Adrenal gland (tissue), 12 donors: ENCODE results near the gene KCND2. TPM values are rescaled to one million over a fixed set of nuclear protein-coding genes. Genes with fewer than 3 reads are reported as not detected.

Experiments
- DNase-seq, 7 donors: peaks; one replicate each; pipeline ENCODE4 v3.0.0-alpha.2; 2019 to 2020
- H3K27ac ChIP-seq, 5 donors: fragments of 200-600 bp; sonication (generic) in 4 of 5; 1 replicate in 3 of 5; 2 replicates in 2 of 5; pipeline versions ENCODE4 v1.5.1 to v1.8.0; 2016 to 2020; ENCODE audit warnings: mild to moderate bottlenecking in 1 of 5
- H3K27me3 ChIP-seq: fragments of 200-600 bp; 2 replicates; pipeline ENCODE4 v1.8.0; 2021
- H3K36me3 ChIP-seq, 2 donors: fragments of 200-600 bp; replicated peaks in 1 of 2; 1 replicate in 1 of 2; 2 replicates in 1 of 2; pipeline versions ENCODE4 v1.5.1 to v1.8.0; 2018 to 2022
- H3K4me1 ChIP-seq, 2 donors: fragments of 200-600 bp; replicated peaks in 1 of 2; 1 replicate in 1 of 2; 2 replicates in 1 of 2; pipeline versions ENCODE4 v1.5.1 to v1.8.0; 2018 to 2021
- H3K4me3 ChIP-seq, 4 donors: fragments of 200-600 bp; sonication (generic) in 3 of 4; one replicate each; pipeline ENCODE4 v1.5.1; 2016 to 2018
- H3K9me3 ChIP-seq, 3 donors: fragments of 200-600 bp; sonication (generic) in 1 of 3; replicated peaks in 1 of 3; 1 replicate in 2 of 3; 2 replicates in 1 of 3; pipeline versions ENCODE4 v1.5.1 to v1.8.0; 2016 to 2021
- POLR2A ChIP-seq, 2 donors: fragments of 450-650 bp; IDR thresholded peaks; one replicate each; pipeline ENCODE4 v1.6.1; 2017; ENCODE audit warnings: antibody characterized with exemption in 2 of 2, mild to moderate bottlenecking in 2 of 2, moderate library complexity in 1 of 2
- WGBS, 4 donors: extraction: QIAGEN DNeasy Blood & Tissue Kit in 2 of 4; methylation state at CpG; one replicate each; pipeline versions ENCODE4 v1.1.5 to v1.1.7; 2013 to 2017; 5-methylcytosine and 5-hydroxymethylcytosine counted together
- intact Hi-C, 2 donors: fragments of 100-400 bp; cut with DNase I; formaldehyde crosslinking; loops; one replicate each; pipeline versions ENCODE4 v1.14.1 to v1.15.0; 2022 to 2023
- polyA plus RNA-seq, 3 donors: library from polyadenylated mRNA; stranded (reverse); fragments of 200-250 nt in 2 of 3; fragments of 350-450 nt in 1 of 3; fragmentation: Illumina TruSeq in 1 of 3; extraction: RNeasy Lipid Tissue Mini Kit (QIAGEN cat#74804) in 1 of 3; gene quantifications; one replicate each; pipeline ENCODE4 v1.2.3, GENCODE V29; 2013 to 2014
- total RNA-seq, 9 donors: library from RNA; depleted of rRNA in 4 of 9; stranded (reverse); fragments of >200 nt in 4 of 9; fragments of 120-200 nt in 1 of 9; fragmentation: NEBNext Ultra II Directional in 1 of 9; extraction: Animal tissue kit (Norgen Biotek cat#: 25700) in 1 of 9; gene quantifications; one replicate each; pipeline versions ENCODE4 v1.1.0 to v1.2.4, GENCODE V29; 2013 to 2023
- TF ChIP-seq, protein P1 (sequence below), 6 experiments: fragments of 450-650 bp in 4 of 6; fragments of 200-600 bp in 2 of 6; sonication (generic) in 1 of 6; IDR thresholded peaks; 1 replicate in 5 of 6; 2 replicates in 1 of 6; pipeline versions ENCODE4 v1.5.1 to v1.8.0; 2016 to 2021; ENCODE audit warnings: antibody characterized with exemption in 6 of 6, mild to moderate bottlenecking in 2 of 6, moderate library complexity in 1 of 6
- donor health status: healthy with polysubstance abuse.
- donor health status: Bipolar disorder and iron deficiency.
- donor health status: DM: yes; HTN: yes; CAD: no.
- donor health status: DM: no; HTN: no; CAD: no.
- donor health status: DM: no; HTN: no; CAD: no.
- donor health status: DM: yes; HTN: yes; CAD: no.

KCND2 gene
- total and polyA plus RNA-seq, 12 donors: 0.24 to 3.0 (median 0.81) TPM

DNA sequence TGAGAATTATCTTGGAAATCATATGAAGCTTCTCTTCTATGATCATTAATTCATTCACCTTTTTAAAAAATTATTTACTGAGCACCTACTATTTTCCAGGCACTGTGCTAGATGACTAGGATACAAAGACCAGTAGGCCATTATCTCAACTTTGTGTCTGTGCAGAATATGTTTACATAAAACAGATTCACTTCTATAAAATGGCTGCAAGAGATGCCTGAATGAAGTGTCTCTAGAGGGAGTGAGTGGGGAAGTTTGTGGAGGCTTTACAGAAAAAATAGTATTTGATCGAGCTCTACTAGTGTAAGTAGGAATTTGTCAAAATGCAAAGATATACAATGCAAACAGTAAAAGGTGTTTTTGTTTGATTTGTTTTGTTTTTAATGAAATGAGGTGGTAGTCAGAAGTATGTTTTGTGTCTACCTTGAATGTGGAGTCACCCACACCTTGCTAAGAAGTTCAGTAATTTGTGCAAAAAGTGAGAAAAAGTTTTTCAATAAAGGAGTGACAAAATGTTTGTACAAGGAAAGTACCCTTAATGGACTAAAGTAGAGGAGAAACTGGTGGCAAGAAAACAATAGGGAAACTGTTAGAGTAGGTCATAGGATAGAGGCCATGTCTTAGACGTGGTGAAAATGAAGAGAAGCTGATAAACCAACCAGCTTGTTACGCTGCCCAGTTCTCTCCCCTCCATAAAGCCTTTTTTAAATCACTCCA lies 125.5 kb downstream of the KCND2 start:
- H3K4me3 ChIP-seq: no peak overlapping the region
- no peaks in the 10 kb centered on the region for H3K9me3 ChIP-seq
- H3K4me1 ChIP-seq: no peaks in the 10 kb centered on the region
- H3K27me3 ChIP-seq: no peaks in the 10 kb centered on the region
- WGBS, 4 donors: 79 to 89% (median 87%) methylated on average over 3 of the region's 3 CpGs
- DNase-seq: no peak
- no peaks in the 10 kb centered on the region for H3K36me3 ChIP-seq
- TF ChIP-seq, protein P1, sequence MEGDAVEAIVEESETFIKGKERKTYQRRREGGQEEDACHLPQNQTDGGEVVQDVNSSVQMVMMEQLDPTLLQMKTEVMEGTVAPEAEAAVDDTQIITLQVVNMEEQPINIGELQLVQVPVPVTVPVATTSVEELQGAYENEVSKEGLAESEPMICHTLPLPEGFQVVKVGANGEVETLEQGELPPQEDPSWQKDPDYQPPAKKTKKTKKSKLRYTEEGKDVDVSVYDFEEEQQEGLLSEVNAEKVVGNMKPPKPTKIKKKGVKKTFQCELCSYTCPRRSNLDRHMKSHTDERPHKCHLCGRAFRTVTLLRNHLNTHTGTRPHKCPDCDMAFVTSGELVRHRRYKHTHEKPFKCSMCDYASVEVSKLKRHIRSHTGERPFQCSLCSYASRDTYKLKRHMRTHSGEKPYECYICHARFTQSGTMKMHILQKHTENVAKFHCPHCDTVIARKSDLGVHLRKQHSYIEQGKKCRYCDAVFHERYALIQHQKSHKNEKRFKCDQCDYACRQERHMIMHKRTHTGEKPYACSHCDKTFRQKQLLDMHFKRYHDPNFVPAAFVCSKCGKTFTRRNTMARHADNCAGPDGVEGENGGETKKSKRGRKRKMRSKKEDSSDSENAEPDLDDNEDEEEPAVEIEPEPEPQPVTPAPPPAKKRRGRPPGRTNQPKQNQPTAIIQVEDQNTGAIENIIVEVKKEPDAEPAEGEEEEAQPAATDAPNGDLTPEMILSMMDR (IDR thresholded peaks at IDR 0.05): no peak
- TF ChIP-seq POLR2A (IDR thresholded peaks at IDR 0.05): no peak
- intact Hi-C loops: no loop called here
- H3K27ac ChIP-seq: no peak overlapping the region

DNA sequence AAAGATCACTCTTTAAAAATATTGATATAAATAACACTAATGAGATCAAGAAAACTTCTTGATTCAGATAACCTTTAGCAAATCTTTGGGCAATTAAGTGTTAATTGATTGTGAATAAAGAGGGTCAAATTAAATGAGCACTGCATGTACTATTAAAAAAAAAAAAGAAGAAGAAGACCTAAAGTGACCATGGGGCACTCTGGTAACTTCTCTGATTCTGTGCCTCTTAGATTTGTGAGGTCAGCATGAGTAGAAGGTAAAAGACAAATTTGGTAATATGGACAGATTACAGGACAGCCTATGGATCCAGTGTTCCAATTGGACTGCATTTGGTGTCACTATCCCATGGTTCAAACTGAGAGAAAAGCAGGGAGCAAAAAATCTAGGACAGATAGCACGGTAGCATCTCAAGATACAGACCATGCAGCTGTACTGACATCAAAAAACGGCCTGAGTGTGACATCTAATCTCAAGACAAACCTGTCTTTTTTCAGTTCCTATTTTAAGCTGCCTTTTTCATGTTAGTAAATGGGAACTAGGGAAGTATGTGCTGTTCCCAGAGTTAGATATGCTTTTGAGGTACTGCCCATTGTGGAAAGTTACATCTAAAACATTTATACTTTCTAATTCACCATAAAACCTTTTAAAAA lies 128.0 kb downstream of the KCND2 start:
- TF ChIP-seq, protein P1 (IDR thresholded peaks at IDR 0.05): no peak
- no peak for TF ChIP-seq POLR2A (IDR thresholded peaks at IDR 0.05)
- H3K4me1 ChIP-seq: no peaks in the 10 kb centered on the region
- H3K9me3 ChIP-seq: no peaks in the 10 kb centered on the region
- no peak for DNase-seq
- intact Hi-C loops: no loop called here
- no peaks in the 10 kb centered on the region for H3K27me3 ChIP-seq
- no peak overlapping the region for H3K4me3 ChIP-seq
- no peaks in the 10 kb centered on the region for H3K36me3 ChIP-seq
- 59 to 73% (median 67%) methylated on average over 2 of the region's 2 CpGs for whole genome bisulfite sequencing, 4 donors
- no peak overlapping the region for H3K27ac ChIP-seq

DNA sequence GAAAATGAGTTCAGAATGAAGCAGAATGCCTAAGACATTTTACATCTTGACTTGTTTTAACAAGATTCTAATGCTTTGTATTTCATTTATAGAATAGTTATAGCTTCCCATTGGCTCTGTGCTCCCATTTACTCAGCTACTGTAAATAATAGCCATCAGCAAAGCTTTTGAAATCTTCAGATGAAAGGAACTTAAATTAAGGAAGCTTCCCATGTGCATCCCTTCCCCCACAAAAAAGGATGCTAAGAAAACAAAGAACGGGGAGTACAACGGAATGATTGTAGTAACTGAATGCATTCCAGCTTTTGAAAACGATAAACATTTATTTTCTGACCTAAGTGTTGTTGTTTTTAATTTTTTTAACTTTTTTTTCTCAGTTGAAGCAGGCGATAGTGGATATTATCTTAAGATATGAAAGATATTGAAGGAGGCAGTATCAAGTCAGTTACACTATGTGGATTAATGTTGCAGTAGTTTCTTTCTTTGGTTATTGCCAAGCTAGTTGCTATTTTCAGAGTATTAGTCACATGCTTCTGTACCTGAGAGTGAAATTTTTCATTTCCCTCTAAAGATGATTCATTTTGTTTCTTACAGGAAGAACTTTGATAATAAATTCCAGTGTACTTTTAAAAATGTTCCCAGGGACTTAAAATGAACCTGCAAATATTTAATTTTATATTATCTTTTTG lies 129.2 kb downstream of the KCND2 start:
- no peaks in the 10 kb centered on the region for H3K27me3 ChIP-seq
- no peak overlapping the region for H3K27ac ChIP-seq
- H3K4me3 ChIP-seq: no peak overlapping the region
- intact Hi-C loops: no loop called here
- no peaks in the 10 kb centered on the region for H3K36me3 ChIP-seq
- 31 to 42% (median 35%) methylated on average over 4 of the region's 4 CpGs for WGBS, 4 donors
- no peaks in the 10 kb centered on the region for H3K4me1 ChIP-seq
- TF ChIP-seq, protein P1 (IDR thresholded peaks at IDR 0.05): no peak
- no peak for TF ChIP-seq POLR2A (IDR thresholded peaks at IDR 0.05)
- DNase-seq: no peak
- H3K9me3 ChIP-seq: no peaks in the 10 kb centered on the region

DNA sequence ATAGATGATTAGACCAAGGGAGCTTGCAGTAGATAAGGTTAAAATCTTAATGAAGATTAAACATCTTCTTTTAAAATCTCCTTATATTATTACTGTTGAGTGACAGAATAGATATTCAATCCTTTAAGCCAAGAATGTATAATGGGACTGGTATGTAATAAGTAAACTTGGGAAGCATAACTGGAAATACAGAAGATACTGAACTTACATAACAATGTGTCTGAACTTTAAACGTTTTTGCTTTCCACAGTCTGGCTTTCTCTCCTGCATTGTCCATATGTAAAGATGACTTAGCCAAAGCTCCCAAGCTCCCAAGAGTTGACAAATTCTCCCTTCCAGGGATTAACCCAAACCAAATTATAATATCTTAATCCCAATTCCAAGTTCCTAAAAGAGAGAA lies 129.8 kb downstream of the KCND2 start:
- no peak for DNase-seq
- Histone ChIP-seq H3K36me3 (no peaks in the 10 kb centered on the region), H3K27me3 (no peaks in the 10 kb centered on the region), H3K27ac (no peak overlapping the region), H3K9me3 (no peaks in the 10 kb centered on the region), H3K4me1 (no peaks in the 10 kb centered on the region), H3K4me3 (no peak overlapping the region)
- TF ChIP-seq, protein P1 (IDR thresholded peaks at IDR 0.05): no peak
- no peak for TF ChIP-seq POLR2A (IDR thresholded peaks at IDR 0.05)
- 19 to 52% (median 31%) methylated on average over 1 of the region's 1 CpG for WGBS, 4 donors
- intact Hi-C loops: no loop called here
